ENCODE results near the gene SCN11A.
"Not testable (repeated sequence)": the region's sequence is repeated elsewhere in the genome, so short reads cannot be mapped to it uniquely, and the experiment has no call there.

Gene SCN11A

GRCh38 chr3:39064646-39065045 lies 12.9 kb upstream of the SCN11A start:
- no peak for DNase-seq

- DNase-seq: no peak
Observed at GRCh38 chr3:39063143-39063542, 11.4 kb upstream of the SCN11A start.

- no peak for DNase-seq
Observed at GRCh38 chr3:39062180-39062579, 10.4 kb upstream of the SCN11A start.

GRCh38 chr3:39061228-39061627 lies 9.5 kb upstream of the SCN11A start:
- not testable (repeated sequence) for DNase-seq

GRCh38 chr3:39056151-39056550 lies 4.4 kb upstream of the SCN11A start:
- DNase-seq: no peak

GRCh38 chr3:39053696-39054095 lies 2.0 kb upstream of the SCN11A start:
- no peak for DNase-seq

- DNase-seq: no peak
Observed at GRCh38 chr3:39052583-39052982, 839 bp upstream of the SCN11A start.

GRCh38 chr3:39050029-39050428 lies 1.7 kb downstream of the SCN11A start:
- DNase-seq: no peak

- no peak for DNase-seq
Observed at GRCh38 chr3:39038165-39038564, 13.6 kb downstream of the SCN11A start.

GRCh38 chr3:39029556-39029955 lies 22.2 kb downstream of the SCN11A start:
- DNase-seq: no peak

GRCh38 chr3:39028546-39028945 lies 23.2 kb downstream of the SCN11A start:
- no peak for DNase-seq

- no peak for DNase-seq
Observed at GRCh38 chr3:39025222-39025970, 26.3 kb downstream of the SCN11A start.

- DNase-seq: no peak
Observed at GRCh38 chr3:39024497-39024896, 27.2 kb downstream of the SCN11A start.

- no peak for DNase-seq
Observed at GRCh38 chr3:39022286-39022630, 29.5 kb downstream of the SCN11A start.

GRCh38 chr3:39021465-39022285 lies 30.1 kb downstream of the SCN11A start:
- DNase-seq: no peak

- no peak for DNase-seq
Observed at GRCh38 chr3:39021029-39021428, 30.7 kb downstream of the SCN11A start.

GRCh38 chr3:39019299-39019698 lies 32.4 kb downstream of the SCN11A start:
- DNase-seq: no peak

- DNase-seq: no peak
Observed at GRCh38 chr3:39015418-39015817, 36.3 kb downstream of the SCN11A start.

GRCh38 chr3:39013921-39014509 lies 37.7 kb downstream of the SCN11A start:
- no peak for DNase-seq

- DNase-seq: no peak
Observed at GRCh38 chr3:39013289-39013688, 38.5 kb downstream of the SCN11A start.

- DNase-seq: no peak
Observed at GRCh38 chr3:39011191-39011736, 40.5 kb downstream of the SCN11A start.

GRCh38 chr3:39005295-39005694 lies 46.4 kb downstream of the SCN11A start:
- no peak for DNase-seq
